Fibroblast of pulmonary artery (primary cell): ENCODE measurements around the gene ALOX15.
"Not testable (repeated sequence)": the region's sequence is repeated elsewhere in the genome, so short reads cannot be mapped to it uniquely, and the experiment has no call there.

Experiments
- DNase-seq: peaks from one replicate; pipeline ENCODE4 v3.0.0-alpha.2; 2010; ENCODE audit warnings: low read depth
- H3K4me3 ChIP-seq: replicated peaks from 2 replicates; pipeline ENCODE4 v1.5.1; 2011; ENCODE audit warnings: low read depth, mild to moderate bottlenecking, control low read depth, low read length, moderate library complexity
- CTCF ChIP-seq: IDR thresholded peaks from 2 replicates; pipeline ENCODE4 v1.5.1; 2011; ENCODE audit warnings: mild to moderate bottlenecking, control low read depth, low read length, inconsistent platforms; ENCODE audit errors: missing control alignments

Gene ALOX15

GRCh38 chr17:4592240-4593005, 49.1 kb downstream of the ALOX15 start:
- DNase-seq, result no peak
- no peak overlapping the region for H3K4me3 ChIP-seq
- TF ChIP-seq CTCF, result no peak

GRCh38 chr17:4591529-4591928, 49.9 kb downstream of the ALOX15 start:
- TF ChIP-seq CTCF, result no peak
- H3K4me3 ChIP-seq, result no peak overlapping the region
- peak; percentile 21 for DNase-seq

- TF ChIP-seq CTCF, result no peak
- H3K4me3 ChIP-seq, result no peak overlapping the region
- no peak for DNase-seq
Measured at GRCh38 chr17:4590981-4591453, 50.5 kb downstream of the ALOX15 start.

- H3K4me3 ChIP-seq, result not testable (repeated sequence)
- peak; percentile 31 for DNase-seq
Measured at GRCh38 chr17:4590042-4590441, 51.4 kb downstream of the ALOX15 start.

- no peak for DNase-seq
- no peak overlapping the region for H3K4me3 ChIP-seq
- no peak for TF ChIP-seq CTCF
Measured at GRCh38 chr17:4588898-4589625, 52.4 kb downstream of the ALOX15 start.

GRCh38 chr17:4588391-4588790, 53.1 kb downstream of the ALOX15 start:
- no peak for TF ChIP-seq CTCF
- no peak overlapping the region for H3K4me3 ChIP-seq
- DNase-seq, result no peak

- no peak for TF ChIP-seq CTCF
- no peak for DNase-seq
- H3K4me3 ChIP-seq, result no peak overlapping the region
Measured at GRCh38 chr17:4587803-4588202, 53.7 kb downstream of the ALOX15 start.
